ENCODE data around the gene CLCNKB. TPM values are rescaled to one million over a fixed set of nuclear protein-coding genes. Genes with fewer than 3 reads are reported as not detected.

Gene CLCNKB
- total and polyA plus RNA-seq, 2 of the 4 experiments (the other 2 are of a cell fraction): 0.09 TPM; not detected in 1

DNA sequence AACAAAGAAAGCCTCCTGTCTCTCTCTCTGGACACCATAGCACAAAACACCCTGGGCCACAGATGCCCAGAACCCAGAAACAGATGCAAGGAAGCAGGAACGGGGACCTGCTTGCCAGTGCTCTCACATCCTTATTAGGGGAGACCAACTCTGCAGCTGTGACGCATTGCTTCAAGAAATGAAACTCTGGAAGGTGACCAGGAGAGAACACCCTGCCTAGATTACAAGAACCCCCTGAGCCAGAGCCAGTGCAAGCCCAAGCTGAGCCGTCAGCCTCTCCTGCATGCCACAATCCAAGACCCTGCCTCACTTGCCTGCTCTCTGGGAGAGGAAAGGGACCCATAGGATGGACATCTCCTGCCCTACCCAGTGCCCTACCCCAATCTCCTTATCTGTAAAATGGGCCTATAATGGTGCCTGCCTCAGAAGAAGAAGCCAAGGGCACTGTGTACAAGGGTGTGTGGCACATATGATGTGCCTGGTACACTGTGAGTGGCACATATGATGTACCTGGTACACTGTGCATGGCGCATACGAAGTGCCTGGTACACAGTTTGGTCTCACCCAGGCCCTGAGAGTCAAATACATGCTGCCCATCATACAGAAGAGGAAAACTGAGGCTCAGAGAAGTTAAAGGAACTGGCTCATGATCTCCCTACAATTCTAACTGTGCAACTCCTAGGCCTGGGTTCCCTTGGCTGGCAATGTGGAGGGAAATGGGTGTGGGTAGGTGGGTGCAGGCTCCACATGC lies 46.7 kb downstream of the CLCNKB start:
- no peak overlapping the region for H3K9ac ChIP-seq (ENCODE audit: low read depth, low read length)
- H2BK20ac ChIP-seq (ENCODE audit: low read depth, low read length): no peak overlapping the region
- in situ Hi-C loops (cut with MboI; ENCODE audit: low sequenced_read_pairs): no loop called here
- peak overlapping the region; percentile 68; the same call in 1 of the 2 replicates for H2AK5ac ChIP-seq (ENCODE audit: low read depth, low read length)
- H3K23ac ChIP-seq (ENCODE audit: low read depth, low read length): no peak overlapping the region
- WGBS, 2 experiments (ENCODE audit: extremely low coverage in 2 of 2, insufficient read length in 1 of 2): no CpG with 5 or more reads among the region's 5 CpGs
- H3K79me1 ChIP-seq (ENCODE audit: low read depth in 1 of 2, low read length in 2 of 2): no peaks in the 10 kb centered on the region
- H3K18ac ChIP-seq (ENCODE audit: low read depth, low read length): no peak overlapping the region
- H3K9me3 ChIP-seq (ENCODE audit: control insufficient read depth, insufficient read depth, low read length): no peaks in the 10 kb centered on the region
- H3K9me1 ChIP-seq (ENCODE audit: insufficient read depth, low read length): no peaks in the 10 kb centered on the region
- H4K91ac ChIP-seq (ENCODE audit: insufficient read depth, low read depth, low read length): no peak overlapping the region
- dilution Hi-C loops (cut with HindIII; ENCODE audit: low sequenced_read_pairs, unreplicated experiment): no loop called here
- H3K27me3 ChIP-seq (ENCODE audit: control insufficient read depth, insufficient read depth, low read length): no peaks in the 10 kb centered on the region; the same call in 1 of the 2 replicates
- TF ChIP-seq NFE2L2 (IDR thresholded peaks at IDR 0.05; ENCODE audit: low read depth, low read length) (no peak), BHLHE40 (IDR thresholded peaks at IDR 0.05; ENCODE audit: low read depth, low read length) (no peak), MAFK (IDR thresholded peaks at IDR 0.05; ENCODE audit: low read depth, low read length) (no peak), FOS (IDR thresholded peaks at IDR 0.05; ENCODE audit: low read depth, low read length) (no peak), CEBPB (IDR thresholded peaks at IDR 0.05; ENCODE audit: low read depth, low read length) (no peak), SMC3 (IDR thresholded peaks at IDR 0.05; ENCODE audit: low read depth, low read length) (no peak), CHD1 (IDR thresholded peaks at IDR 0.05; ENCODE audit: low read depth, low read length) (no peak), MXI1 (IDR thresholded peaks at IDR 0.05; ENCODE audit: borderline replicate concordance, low read depth, low read length) (no peak), MAZ (IDR thresholded peaks at IDR 0.05; ENCODE audit: borderline replicate concordance, low read depth, low read length) (no peak), POLR2A (IDR thresholded peaks at IDR 0.05; ENCODE audit: low read depth, low read length) (no peak)
- TF ChIP-seq, protein P1, sequence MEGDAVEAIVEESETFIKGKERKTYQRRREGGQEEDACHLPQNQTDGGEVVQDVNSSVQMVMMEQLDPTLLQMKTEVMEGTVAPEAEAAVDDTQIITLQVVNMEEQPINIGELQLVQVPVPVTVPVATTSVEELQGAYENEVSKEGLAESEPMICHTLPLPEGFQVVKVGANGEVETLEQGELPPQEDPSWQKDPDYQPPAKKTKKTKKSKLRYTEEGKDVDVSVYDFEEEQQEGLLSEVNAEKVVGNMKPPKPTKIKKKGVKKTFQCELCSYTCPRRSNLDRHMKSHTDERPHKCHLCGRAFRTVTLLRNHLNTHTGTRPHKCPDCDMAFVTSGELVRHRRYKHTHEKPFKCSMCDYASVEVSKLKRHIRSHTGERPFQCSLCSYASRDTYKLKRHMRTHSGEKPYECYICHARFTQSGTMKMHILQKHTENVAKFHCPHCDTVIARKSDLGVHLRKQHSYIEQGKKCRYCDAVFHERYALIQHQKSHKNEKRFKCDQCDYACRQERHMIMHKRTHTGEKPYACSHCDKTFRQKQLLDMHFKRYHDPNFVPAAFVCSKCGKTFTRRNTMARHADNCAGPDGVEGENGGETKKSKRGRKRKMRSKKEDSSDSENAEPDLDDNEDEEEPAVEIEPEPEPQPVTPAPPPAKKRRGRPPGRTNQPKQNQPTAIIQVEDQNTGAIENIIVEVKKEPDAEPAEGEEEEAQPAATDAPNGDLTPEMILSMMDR (conservative IDR thresholded peaks at IDR 0.05; ENCODE audit: low read depth, low read length): no peak
- TF ChIP-seq, protein P2, sequence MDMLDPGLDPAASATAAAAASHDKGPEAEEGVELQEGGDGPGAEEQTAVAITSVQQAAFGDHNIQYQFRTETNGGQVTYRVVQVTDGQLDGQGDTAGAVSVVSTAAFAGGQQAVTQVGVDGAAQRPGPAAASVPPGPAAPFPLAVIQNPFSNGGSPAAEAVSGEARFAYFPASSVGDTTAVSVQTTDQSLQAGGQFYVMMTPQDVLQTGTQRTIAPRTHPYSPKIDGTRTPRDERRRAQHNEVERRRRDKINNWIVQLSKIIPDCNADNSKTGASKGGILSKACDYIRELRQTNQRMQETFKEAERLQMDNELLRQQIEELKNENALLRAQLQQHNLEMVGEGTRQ (IDR thresholded peaks at IDR 0.05; ENCODE audit: low read depth, low read length): no peak
- POLR2A ChIA-PET (ENCODE audit: unreplicated experiment): no interaction called here
- no peak overlapping the region for H2BK15ac ChIP-seq (ENCODE audit: low read depth, low read length)
- H3K4me3 ChIP-seq (ENCODE audit: insufficient read depth, low read depth, low read length): no peak overlapping the region
- H4K8ac ChIP-seq (ENCODE audit: low read depth in 2 of 2, low read length in 2 of 2): no peak overlapping the region
- H4K5ac ChIP-seq (ENCODE audit: low read depth, low read length): no peak overlapping the region
- no peak overlapping the region for H3K14ac ChIP-seq (replicated peaks; ENCODE audit: low read depth, low read length)
- intact Hi-C loops (cut with micrococcal nuclease): no loop called here
- H2BK5ac ChIP-seq (ENCODE audit: low read depth, low read length, poor library complexity, severe bottlenecking): no peak overlapping the region
- peak overlapping the region; percentile 70 for H2AFZ ChIP-seq (replicated peaks; ENCODE audit: low read length, poor library complexity)
- H3K4ac ChIP-seq (ENCODE audit: low read depth, low read length): no peak overlapping the region
- no peak overlapping the region for H3K27ac ChIP-seq (ENCODE audit: insufficient read depth, low read length)
- BruUV-seq (replicated peaks): no TSS peak
- no peak overlapping the region for H2AK9ac ChIP-seq (replicated peaks; ENCODE audit: low read depth, low read length, poor library complexity)
- H3K36me3 ChIP-seq (ENCODE audit: control insufficient read depth, insufficient read depth, low read length): no peaks in the 10 kb centered on the region
- CTCF ChIA-PET: no interaction called here
- DNase-seq (no peak), ATAC-seq (ENCODE audit: low read depth) (no peak)
- H4K20me1 ChIP-seq (ENCODE audit: insufficient read depth, low read length): no peaks in the 10 kb centered on the region
- no peak overlapping the region for H2BK120ac ChIP-seq (ENCODE audit: low read depth, low read length)
- no peak overlapping the region for H3K4me2 ChIP-seq (ENCODE audit: low read depth, low read length)
- H3K4me1 ChIP-seq (ENCODE audit: control insufficient read depth, insufficient read depth, low read length): peaks cover 8% of the 10 kb centered on the region
- no peak overlapping the region for H3K56ac ChIP-seq (ENCODE audit: extremely low read depth, insufficient read depth, low read length)
